GM12878 (cell line): Measurements from ENCODE around the gene MTX1. TPM values are rescaled to one million over a fixed set of nuclear protein-coding genes. Genes with fewer than 3 reads are reported as not detected.

ENCODE experiments used
- ATF7 ChIP-seq: fragments of 450-650 bp; IDR thresholded peaks from 2 replicates; pipeline ENCODE4 v1.6.1; 2016; ENCODE audit warnings: low read depth, mild to moderate bottlenecking
- CBFB ChIP-seq: IDR thresholded peaks from 2 replicates; pipeline ENCODE4 v1.6.1; 2016; ENCODE audit warnings: antibody characterized with exemption, low read depth
- EED ChIP-seq: sonication (generic); IDR thresholded peaks from 2 replicates; pipeline ENCODE4 v1.6.1; 2016; ENCODE audit warnings: antibody characterized with exemption, low read depth
- EGR1 ChIP-seq, 2 experiments: IDR thresholded peaks; 1 replicate in 1 of 2; 2 replicates in 1 of 2; pipeline ENCODE4 v1.6.1; 2011 to 2012; ENCODE audit warnings: low read depth in 2 of 2, low read length in 2 of 2, borderline replicate concordance in 1 of 2, mild to moderate bottlenecking in 1 of 2, moderate library complexity in 1 of 2
- EP300 ChIP-seq, 2 experiments: fragments of 150-350 bp in 1 of 2; IDR thresholded peaks; 2 replicates each; pipeline ENCODE4 v1.6.1; 2011 to 2012; ENCODE audit warnings: low read depth in 2 of 2, low read length in 2 of 2, borderline replicate concordance in 1 of 2, improper control_type of control experiment in 1 of 2, inconsistent platforms in 1 of 2; ENCODE audit not compliant: control insufficient read depth in 1 of 2
- FOS ChIP-seq: IDR thresholded peaks from 3 replicates; pipeline ENCODE4 v1.6.1; 2011; ENCODE audit warnings: borderline replicate concordance; ENCODE audit not compliant: insufficient read length; ENCODE audit errors: extremely low read depth
- JUNB ChIP-seq: IDR thresholded peaks from 2 replicates; pipeline ENCODE4 v1.6.1; 2016; ENCODE audit warnings: antibody characterized with exemption, mild to moderate bottlenecking
- MTA3 ChIP-seq: IDR thresholded peaks from 2 replicates; pipeline ENCODE4 v1.6.1; 2012; ENCODE audit warnings: low read length, inconsistent platforms, borderline replicate concordance
- NFXL1 ChIP-seq: fragments of 450-650 bp; IDR thresholded peaks from 2 replicates; pipeline ENCODE4 v1.6.1; 2017; ENCODE audit warnings: antibody characterized with exemption, mild to moderate bottlenecking, borderline replicate concordance
- NRF1 ChIP-seq: conservative IDR thresholded peaks from 2 replicates; pipeline ENCODE4 v1.6.1; 2011; ENCODE audit warnings: mild to moderate bottlenecking, low read depth, low read length, improper control_type of control experiment
- POLR2A ChIP-seq: IDR thresholded peaks from 2 replicates; pipeline ENCODE4 v1.6.1; 2011; ENCODE audit warnings: low read depth, mild to moderate bottlenecking, low read length
- POLR2AphosphoS5 ChIP-seq: IDR thresholded peaks from 2 replicates; pipeline ENCODE4 v1.6.1; 2011; ENCODE audit warnings: mild to moderate bottlenecking, low read length, inconsistent platforms
- POU2F2 ChIP-seq: IDR thresholded peaks from 3 replicates; pipeline ENCODE4 v1.6.1; 2011; ENCODE audit warnings: low read depth, mild to moderate bottlenecking, low read length, borderline replicate concordance
- RB1 ChIP-seq: fragments of 450-650 bp; formaldehyde crosslinking; IDR thresholded peaks from 2 replicates; pipeline ENCODE4 v1.6.1; 2017; ENCODE audit warnings: mild to moderate bottlenecking, borderline replicate concordance
- SMAD1 ChIP-seq: fragments of 450-650 bp; IDR thresholded peaks from 2 replicates; pipeline ENCODE4 v1.6.1; 2018; ENCODE audit warnings: mild to moderate bottlenecking, low read depth; ENCODE audit not compliant: partially characterized antibody
- SP1 ChIP-seq: IDR thresholded peaks from one replicate; pipeline ENCODE4 v1.6.1; 2011; ENCODE audit warnings: low read depth, low read length
- SREBF1 ChIP-seq: IDR thresholded peaks from 2 replicates; pipeline ENCODE4 v1.6.1; 2012; ENCODE audit warnings: mild to moderate bottlenecking, low read length
- SRF ChIP-seq, 2 experiments: IDR thresholded peaks; 2 replicates each; pipeline ENCODE4 v1.6.1; 2011; ENCODE audit warnings: low read depth in 2 of 2, low read length in 2 of 2, mild to moderate bottlenecking in 1 of 2, moderate library complexity in 1 of 2
- WRNIP1 ChIP-seq: IDR thresholded peaks from 2 replicates; pipeline ENCODE4 v1.6.1; 2011; ENCODE audit warnings: low read depth, low read length, improper control_type of control experiment, borderline replicate concordance
- ZBED1 ChIP-seq: IDR thresholded peaks from 2 replicates; pipeline ENCODE4 v1.6.1; 2016; ENCODE audit warnings: borderline replicate concordance
- polyA plus RNA-seq, 11 experiments: library from polyadenylated mRNA; depleted of rRNA in 4 of 11; unstranded in 6 of 11; stranded (reverse) in 5 of 11; fragments of >200 nt; fragmentation: Nextera tagmentation in 4 of 11; fragmentation: Illumina TruSeq in 1 of 11; extraction: Ambion mirVana in 4 of 11; extraction: Trizol in 1 of 11; gene quantifications; 1 replicate in 1 of 11; 2 replicates in 10 of 11; pipeline versions ENCODE4 v1.2.1 to v1.2.3, GENCODE V29; 2011 to 2016; ENCODE audit warnings: inconsistent platforms in 2 of 11, missing spikeins in 2 of 11, low read depth in 1 of 11
- total RNA-seq, 4 experiments: library from RNA; depleted of rRNA in 3 of 4; stranded (reverse); fragments of >200 nt in 3 of 4; fragmentation: Illumina TruSeq in 1 of 4; extraction: Trizol in 1 of 4; gene quantifications; 2 replicates each; pipeline versions ENCODE4 v1.2.1 to v1.2.3, GENCODE V29; 2013 to 2021
- TF ChIP-seq, protein P1 (sequence below): fragments of 450-650 bp; conservative IDR thresholded peaks from 2 replicates; pipeline ENCODE4 v1.6.1; 2017; ENCODE audit warnings: mild to moderate bottlenecking, moderate library complexity
- TF ChIP-seq, protein P2 (sequence below): fragments of 450-650 bp; IDR thresholded peaks from 2 replicates; pipeline ENCODE4 v1.6.1; 2016; ENCODE audit warnings: mild to moderate bottlenecking
- TF ChIP-seq, protein P3 (sequence below): fragments of 450-650 bp; IDR thresholded peaks from 2 replicates; pipeline ENCODE4 v1.6.1; 2017; ENCODE audit warnings: low read depth, mild to moderate bottlenecking, moderate library complexity
- TF ChIP-seq, protein P4 (sequence below): fragments of 450-650 bp; IDR thresholded peaks from 2 replicates; pipeline ENCODE4 v1.6.1; 2014; ENCODE audit warnings: mild to moderate bottlenecking

The MTX1 gene
- total and polyA plus RNA-seq, 10 of the 15 experiments (the other 5 are each of a cell fraction or from before 2014, with no cell fraction given), result 15.8 to 92.0 (median 49.1) TPM

DNA sequence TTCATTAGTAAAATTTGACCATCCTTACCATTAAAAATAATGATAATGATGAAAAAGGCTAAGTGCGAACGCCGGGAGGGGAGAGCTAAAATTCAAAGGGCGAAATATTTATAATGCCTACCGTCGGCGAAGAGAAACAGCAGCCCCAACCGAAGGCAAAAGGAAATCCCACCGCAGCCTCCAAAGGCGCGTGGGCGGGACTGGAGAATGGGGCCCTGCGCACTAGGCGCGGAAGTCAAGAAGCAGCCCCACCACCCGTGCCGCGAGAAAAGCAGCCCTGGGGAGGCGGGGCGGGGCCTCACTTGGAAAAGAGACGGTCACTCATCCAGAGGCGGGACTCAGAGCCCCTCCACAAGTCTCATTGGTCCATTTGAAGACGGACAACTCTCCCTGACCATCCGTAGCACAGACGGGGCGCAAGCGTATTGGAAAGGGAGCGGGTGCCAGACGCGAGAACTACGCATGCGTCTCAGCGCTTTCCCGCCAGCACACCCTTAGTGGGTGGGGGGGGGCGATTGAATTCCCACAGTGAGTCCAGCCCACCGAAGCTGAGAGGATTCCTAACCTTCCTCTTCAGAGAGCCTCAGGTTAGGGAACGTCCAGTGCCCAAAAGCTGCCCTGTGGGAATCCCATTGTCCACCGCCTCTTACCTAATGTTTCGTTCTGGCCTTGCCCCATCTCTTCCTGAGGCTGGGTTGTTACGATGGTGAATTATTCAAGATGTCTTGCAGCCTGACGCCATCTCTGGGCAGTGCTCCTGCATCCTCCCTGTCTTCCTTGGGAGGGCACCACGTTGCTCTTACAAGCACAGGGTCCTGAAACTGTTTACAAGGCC, 19.0 kb downstream of the MTX1 start (continued):
- TF ChIP-seq, protein P1, sequence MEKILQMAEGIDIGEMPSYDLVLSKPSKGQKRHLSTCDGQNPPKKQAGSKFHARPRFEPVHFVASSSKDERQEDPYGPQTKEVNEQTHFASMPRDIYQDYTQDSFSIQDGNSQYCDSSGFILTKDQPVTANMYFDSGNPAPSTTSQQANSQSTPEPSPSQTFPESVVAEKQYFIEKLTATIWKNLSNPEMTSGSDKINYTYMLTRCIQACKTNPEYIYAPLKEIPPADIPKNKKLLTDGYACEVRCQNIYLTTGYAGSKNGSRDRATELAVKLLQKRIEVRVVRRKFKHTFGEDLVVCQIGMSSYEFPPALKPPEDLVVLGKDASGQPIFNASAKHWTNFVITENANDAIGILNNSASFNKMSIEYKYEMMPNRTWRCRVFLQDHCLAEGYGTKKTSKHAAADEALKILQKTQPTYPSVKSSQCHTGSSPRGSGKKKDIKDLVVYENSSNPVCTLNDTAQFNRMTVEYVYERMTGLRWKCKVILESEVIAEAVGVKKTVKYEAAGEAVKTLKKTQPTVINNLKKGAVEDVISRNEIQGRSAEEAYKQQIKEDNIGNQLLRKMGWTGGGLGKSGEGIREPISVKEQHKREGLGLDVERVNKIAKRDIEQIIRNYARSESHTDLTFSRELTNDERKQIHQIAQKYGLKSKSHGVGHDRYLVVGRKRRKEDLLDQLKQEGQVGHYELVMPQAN, result peak; percentile 69
- TF ChIP-seq, protein P2, sequence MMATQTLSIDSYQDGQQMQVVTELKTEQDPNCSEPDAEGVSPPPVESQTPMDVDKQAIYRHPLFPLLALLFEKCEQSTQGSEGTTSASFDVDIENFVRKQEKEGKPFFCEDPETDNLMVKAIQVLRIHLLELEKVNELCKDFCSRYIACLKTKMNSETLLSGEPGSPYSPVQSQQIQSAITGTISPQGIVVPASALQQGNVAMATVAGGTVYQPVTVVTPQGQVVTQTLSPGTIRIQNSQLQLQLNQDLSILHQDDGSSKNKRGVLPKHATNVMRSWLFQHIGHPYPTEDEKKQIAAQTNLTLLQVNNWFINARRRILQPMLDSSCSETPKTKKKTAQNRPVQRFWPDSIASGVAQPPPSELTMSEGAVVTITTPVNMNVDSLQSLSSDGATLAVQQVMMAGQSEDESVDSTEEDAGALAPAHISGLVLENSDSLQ, result peak; percentile 98
- TF ChIP-seq ZBED1, result peak; percentile 63; the same call in 1 of the 2 replicates
- no peak for TF ChIP-seq SMAD1
- peak; percentile 75; the same call in 1 of the 3 replicates for TF ChIP-seq POU2F2
- peak; percentile 100 for TF ChIP-seq RB1
- no peak for TF ChIP-seq WRNIP1
- TF ChIP-seq EP300 (IDR thresholded peaks at IDR 0.05; ENCODE audit: borderline replicate concordance in 1 of 2, control insufficient read depth in 1 of 2, low read depth in 2 of 2, low read length in 2 of 2), result 0 out of 4 replicates have a peak, but pooled peaks of 1 of the 2 experiments have one; percentile 16
- peak; percentile 68 for TF ChIP-seq CBFB
- no peak for TF ChIP-seq SREBF1
- no peak for TF ChIP-seq SRF (IDR thresholded peaks at IDR 0.05; ENCODE audit: low read depth in 2 of 2, low read length in 2 of 2)
- TF ChIP-seq EED, result peak; percentile 71
- TF ChIP-seq, protein P3, sequence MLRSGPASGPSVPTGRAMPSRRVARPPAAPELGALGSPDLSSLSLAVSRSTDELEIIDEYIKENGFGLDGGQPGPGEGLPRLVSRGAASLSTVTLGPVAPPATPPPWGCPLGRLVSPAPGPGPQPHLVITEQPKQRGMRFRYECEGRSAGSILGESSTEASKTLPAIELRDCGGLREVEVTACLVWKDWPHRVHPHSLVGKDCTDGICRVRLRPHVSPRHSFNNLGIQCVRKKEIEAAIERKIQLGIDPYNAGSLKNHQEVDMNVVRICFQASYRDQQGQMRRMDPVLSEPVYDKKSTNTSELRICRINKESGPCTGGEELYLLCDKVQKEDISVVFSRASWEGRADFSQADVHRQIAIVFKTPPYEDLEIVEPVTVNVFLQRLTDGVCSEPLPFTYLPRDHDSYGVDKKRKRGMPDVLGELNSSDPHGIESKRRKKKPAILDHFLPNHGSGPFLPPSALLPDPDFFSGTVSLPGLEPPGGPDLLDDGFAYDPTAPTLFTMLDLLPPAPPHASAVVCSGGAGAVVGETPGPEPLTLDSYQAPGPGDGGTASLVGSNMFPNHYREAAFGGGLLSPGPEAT, result peak; percentile 37; the same call in 1 of the 2 replicates
- peak; percentile 31 to 98 for TF ChIP-seq EGR1 (IDR thresholded peaks at IDR 0.05; ENCODE audit: borderline replicate concordance in 1 of 2, low read depth in 2 of 2, low read length in 2 of 2)
- TF ChIP-seq NFXL1, result no peak
- no peak for TF ChIP-seq JUNB
- TF ChIP-seq FOS, result peak; percentile 65
- TF ChIP-seq, protein P4, sequence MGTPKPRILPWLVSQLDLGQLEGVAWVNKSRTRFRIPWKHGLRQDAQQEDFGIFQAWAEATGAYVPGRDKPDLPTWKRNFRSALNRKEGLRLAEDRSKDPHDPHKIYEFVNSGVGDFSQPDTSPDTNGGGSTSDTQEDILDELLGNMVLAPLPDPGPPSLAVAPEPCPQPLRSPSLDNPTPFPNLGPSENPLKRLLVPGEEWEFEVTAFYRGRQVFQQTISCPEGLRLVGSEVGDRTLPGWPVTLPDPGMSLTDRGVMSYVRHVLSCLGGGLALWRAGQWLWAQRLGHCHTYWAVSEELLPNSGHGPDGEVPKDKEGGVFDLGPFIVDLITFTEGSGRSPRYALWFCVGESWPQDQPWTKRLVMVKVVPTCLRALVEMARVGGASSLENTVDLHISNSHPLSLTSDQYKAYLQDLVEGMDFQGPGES, result peak; percentile 88
- peak; percentile 79 for TF ChIP-seq POLR2A
- no peak for TF ChIP-seq MTA3
- peak; percentile 97 for TF ChIP-seq SP1
- peak; percentile 96 for TF ChIP-seq NRF1
- TF ChIP-seq ATF7, result no peak
- peak; percentile 85 for TF ChIP-seq POLR2AphosphoS5
